GM21423 (cell line): ENCODE results near the gene SOHLH2.

Experiments
- ATAC-seq: cut with Tn5 transposase; IDR thresholded peaks from one replicate; pipeline ENCODE4 v1.9.1; 2021; ENCODE audit warnings: mild to moderate bottlenecking, moderate library complexity; ENCODE audit not compliant: unreplicated experiment

The SOHLH2 gene

GRCh38 chr13:36188441-36188840, 25.9 kb downstream of the SOHLH2 start:
- ATAC-seq, result no peak

- no peak for ATAC-seq
Measured at GRCh38 chr13:36183901-36184300, 30.5 kb downstream of the SOHLH2 start.

- ATAC-seq, result no peak
Measured at GRCh38 chr13:36175621-36176020, 38.7 kb downstream of the SOHLH2 start.

GRCh38 chr13:36174923-36175322, 39.4 kb downstream of the SOHLH2 start:
- ATAC-seq, result no peak

GRCh38 chr13:36173571-36174322, 40.6 kb downstream of the SOHLH2 start:
- no peak for ATAC-seq

GRCh38 chr13:36166046-36166445, 48.3 kb downstream of the SOHLH2 start:
- no peak for ATAC-seq

GRCh38 chr13:36163809-36164308, 50.5 kb downstream of the SOHLH2 start:
- no peak for ATAC-seq

GRCh38 chr13:36163286-36163685, 51.1 kb downstream of the SOHLH2 start:
- no peak for ATAC-seq

GRCh38 chr13:36160297-36160696, 54.1 kb downstream of the SOHLH2 start:
- no peak for ATAC-seq

GRCh38 chr13:36158611-36159010, 55.7 kb downstream of the SOHLH2 start:
- ATAC-seq, result no peak

GRCh38 chr13:36157480-36157879, 56.9 kb downstream of the SOHLH2 start:
- ATAC-seq, result no peak

GRCh38 chr13:36154567-36155291, 59.6 kb downstream of the SOHLH2 start:
- ATAC-seq, result no peak

GRCh38 chr13:36151591-36151990, 62.8 kb downstream of the SOHLH2 start:
- no peak for ATAC-seq

- ATAC-seq, result no peak
Measured at GRCh38 chr13:36148446-36148845, 65.9 kb downstream of the SOHLH2 start.

GRCh38 chr13:36147330-36147729, 67.0 kb downstream of the SOHLH2 start:
- ATAC-seq, result no peak

- no peak for ATAC-seq
Measured at GRCh38 chr13:36146511-36147269, 67.7 kb downstream of the SOHLH2 start.

GRCh38 chr13:36143738-36144137, 70.6 kb downstream of the SOHLH2 start:
- ATAC-seq, result no peak

- no peak for ATAC-seq
Measured at GRCh38 chr13:36142735-36143134, 71.6 kb downstream of the SOHLH2 start.

- no peak for ATAC-seq
Measured at GRCh38 chr13:36135876-36136275, 78.5 kb downstream of the SOHLH2 start.

- no peak for ATAC-seq
Measured at GRCh38 chr13:36134632-36135031, 79.7 kb downstream of the SOHLH2 start.

GRCh38 chr13:36133950-36134626, 80.3 kb downstream of the SOHLH2 start:
- ATAC-seq, result no peak
